Bronchial epithelial cell (primary cell): Measurements from ENCODE around the gene DYNLRB1. TPM values are rescaled to one million over a fixed set of nuclear protein-coding genes. Genes with fewer than 3 reads are reported as not detected.

Experiments used
- DNase-seq: peaks from one replicate; pipeline ENCODE4 v3.0.0-alpha.2; 2010; ENCODE audit warnings: low read depth
- FAIRE-seq: peaks from 2 replicates; lab custom pipeline; 2011; peaks lifted over from hg19 to GRCh38; lab: Jason Lieb, UNC
- H3K27me3 ChIP-seq: 2 replicates; pipeline ENCODE4 v1.5.1; 2011; ENCODE audit warnings: low read length; ENCODE audit not compliant: control insufficient read depth, insufficient read depth
- H3K36me3 ChIP-seq: 2 replicates; pipeline ENCODE4 v1.5.1; 2011; ENCODE audit warnings: low read length; ENCODE audit not compliant: control insufficient read depth, insufficient read depth
- H3K4me3 ChIP-seq: 2 replicates; pipeline ENCODE4 v1.5.1; 2011; ENCODE audit warnings: mild to moderate bottlenecking, low read depth, low read length, control low read depth
- total RNA-seq: library from RNA; depleted of rRNA; stranded (reverse); fragments of >200 nt; gene quantifications from 2 replicates; pipeline ENCODE4 v1.2.1, GENCODE V29; 2014
- TF ChIP-seq, protein P1 (sequence below): IDR thresholded peaks from 2 replicates; pipeline ENCODE4 v1.5.1; 2011; ENCODE audit warnings: mild to moderate bottlenecking, moderate library complexity, low read length, control low read depth, inconsistent platforms; ENCODE audit not compliant: insufficient read depth, severe bottlenecking

The DYNLRB1 gene
- total RNA-seq, 1 donor from 2014 or later = 12.6 TPM

DNA sequence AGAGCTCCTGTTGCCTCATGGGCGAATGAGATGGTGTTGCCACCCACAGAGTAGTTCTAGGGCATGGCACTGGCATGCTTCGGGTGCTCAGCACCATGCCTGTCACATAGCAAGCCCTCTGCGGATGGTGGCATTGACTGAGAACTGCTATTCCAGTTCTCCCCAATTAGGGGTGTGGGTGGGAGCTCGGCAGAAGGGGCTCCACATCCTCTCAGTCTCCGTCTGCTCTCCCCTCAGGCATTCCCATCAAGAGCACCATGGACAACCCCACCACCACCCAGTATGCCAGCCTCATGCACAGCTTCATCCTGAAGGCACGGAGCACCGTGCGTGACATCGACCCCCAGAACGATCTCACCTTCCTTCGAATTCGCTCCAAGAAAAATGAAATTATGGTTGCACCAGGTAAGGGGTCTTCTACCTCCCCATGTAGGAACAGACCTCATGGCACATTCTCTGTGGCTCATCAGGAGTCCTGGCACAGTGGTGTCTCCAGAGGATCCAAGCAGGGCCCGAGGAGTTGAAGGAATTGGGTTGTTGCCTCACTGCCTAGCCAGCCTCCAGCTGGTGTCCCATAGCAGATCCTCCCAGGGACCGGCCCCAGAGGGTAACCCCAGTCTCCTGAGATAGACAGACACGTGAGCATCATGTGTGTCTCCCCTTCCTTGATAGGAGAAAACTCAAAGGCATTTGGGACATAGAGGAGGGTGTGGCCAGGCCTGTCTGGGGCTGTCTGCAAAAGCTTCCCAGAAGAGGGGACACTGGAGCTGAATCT, 18.4 kb downstream of the DYNLRB1 start:
- FAIRE-seq (no peak), DNase-seq (no peak)
- Histone ChIP-seq H3K36me3 (peaks cover 32% of the 10 kb centered on the region), H3K27me3 (no peaks in the 10 kb centered on the region), H3K4me3 (no peak overlapping the region)
- TF ChIP-seq, protein P1, sequence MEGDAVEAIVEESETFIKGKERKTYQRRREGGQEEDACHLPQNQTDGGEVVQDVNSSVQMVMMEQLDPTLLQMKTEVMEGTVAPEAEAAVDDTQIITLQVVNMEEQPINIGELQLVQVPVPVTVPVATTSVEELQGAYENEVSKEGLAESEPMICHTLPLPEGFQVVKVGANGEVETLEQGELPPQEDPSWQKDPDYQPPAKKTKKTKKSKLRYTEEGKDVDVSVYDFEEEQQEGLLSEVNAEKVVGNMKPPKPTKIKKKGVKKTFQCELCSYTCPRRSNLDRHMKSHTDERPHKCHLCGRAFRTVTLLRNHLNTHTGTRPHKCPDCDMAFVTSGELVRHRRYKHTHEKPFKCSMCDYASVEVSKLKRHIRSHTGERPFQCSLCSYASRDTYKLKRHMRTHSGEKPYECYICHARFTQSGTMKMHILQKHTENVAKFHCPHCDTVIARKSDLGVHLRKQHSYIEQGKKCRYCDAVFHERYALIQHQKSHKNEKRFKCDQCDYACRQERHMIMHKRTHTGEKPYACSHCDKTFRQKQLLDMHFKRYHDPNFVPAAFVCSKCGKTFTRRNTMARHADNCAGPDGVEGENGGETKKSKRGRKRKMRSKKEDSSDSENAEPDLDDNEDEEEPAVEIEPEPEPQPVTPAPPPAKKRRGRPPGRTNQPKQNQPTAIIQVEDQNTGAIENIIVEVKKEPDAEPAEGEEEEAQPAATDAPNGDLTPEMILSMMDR = no peak

DNA sequence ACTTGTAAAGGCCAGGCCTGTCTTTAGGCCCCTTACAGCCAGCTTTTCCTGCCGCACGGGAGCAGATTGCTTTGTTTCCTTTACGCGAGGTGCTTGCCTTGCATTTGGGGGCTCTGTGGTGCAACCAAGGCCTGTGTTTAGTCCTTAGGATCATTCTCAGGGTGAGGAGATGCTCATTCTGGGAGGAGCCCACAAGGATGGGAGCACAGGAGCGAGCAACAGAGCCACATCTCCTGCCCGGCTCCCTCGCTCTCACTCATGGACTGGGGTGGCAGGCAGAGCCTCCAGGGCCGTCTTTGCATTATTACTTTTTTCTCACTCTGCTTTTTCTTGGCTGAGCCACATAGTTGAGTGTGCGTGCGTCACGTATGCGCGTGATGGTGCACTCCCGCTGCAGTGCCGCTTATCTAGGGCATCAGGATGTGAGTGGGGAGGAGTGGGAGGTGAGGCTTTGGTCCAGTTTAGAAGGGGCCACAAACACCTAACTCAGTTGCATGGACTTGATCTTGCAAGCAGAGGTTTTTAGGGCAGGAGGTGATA, 19.1 kb downstream of the DYNLRB1 start:
- Histone ChIP-seq H3K27me3 (no peaks in the 10 kb centered on the region), H3K4me3 (no peak overlapping the region), H3K36me3 (peaks cover 31% of the 10 kb centered on the region)
- TF ChIP-seq, protein P1 = no peak
- no peak for FAIRE-seq
- DNase-seq = no peak

DNA sequence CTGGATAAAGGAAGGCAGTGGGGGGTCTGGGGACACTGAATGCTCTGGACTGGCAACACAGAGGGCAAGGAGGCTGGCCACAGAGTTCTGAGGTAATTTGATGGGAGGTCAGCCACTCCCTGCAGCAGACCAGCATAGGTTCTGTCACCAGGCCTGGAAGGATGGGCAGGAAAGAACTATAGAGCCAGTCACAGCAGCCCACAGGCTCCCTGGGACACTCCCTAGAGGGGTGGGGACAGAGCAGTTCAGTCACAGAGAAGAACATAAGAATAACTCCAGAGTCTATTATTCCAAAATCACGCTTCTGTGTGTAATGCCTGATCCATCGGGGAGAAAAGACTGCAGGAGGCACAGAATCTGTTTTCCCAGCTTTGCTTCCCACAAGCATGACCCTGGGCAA, 19.6 kb downstream of the DYNLRB1 start:
- H3K27me3 ChIP-seq = no peaks in the 10 kb centered on the region
- TF ChIP-seq, protein P1 = no peak
- DNase-seq = no peak
- peaks cover 33% of the 10 kb centered on the region for H3K36me3 ChIP-seq
- H3K4me3 ChIP-seq = no peak overlapping the region
- no peak for FAIRE-seq

DNA sequence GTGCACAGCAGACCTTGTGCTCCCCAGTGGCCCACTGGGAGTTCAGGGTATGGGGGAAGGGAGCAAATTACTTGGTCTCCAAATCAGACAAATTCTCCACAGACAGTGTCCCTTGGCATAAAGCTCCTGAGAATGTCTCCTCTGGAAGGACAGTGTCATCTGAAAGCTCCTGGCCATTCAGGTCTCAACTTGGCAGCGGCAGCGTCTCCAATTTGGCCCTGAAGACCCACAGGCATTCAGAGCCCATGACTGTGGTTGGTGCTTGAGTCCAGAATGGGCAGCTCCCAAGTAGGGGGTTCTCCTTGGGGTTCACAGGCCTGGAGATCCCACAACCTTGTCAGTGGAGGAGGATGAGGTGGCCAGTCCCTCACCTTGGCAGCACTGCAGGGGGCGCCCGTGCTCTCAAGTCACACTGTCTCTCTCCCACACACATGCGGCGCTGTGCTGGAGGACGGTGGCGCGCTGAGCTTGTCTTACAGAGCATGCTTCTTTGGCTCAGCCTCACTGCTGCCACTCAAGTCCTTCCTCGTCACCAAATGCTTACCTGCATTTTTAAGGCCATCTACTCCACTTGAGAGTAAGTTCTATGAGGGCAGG, 20.7 kb downstream of the DYNLRB1 start:
- H3K36me3 ChIP-seq = peaks cover 37% of the 10 kb centered on the region
- TF ChIP-seq, protein P1 = peak; percentile 50
- no peaks in the 10 kb centered on the region for H3K27me3 ChIP-seq
- H3K4me3 ChIP-seq = no peak overlapping the region
- DNase-seq (no peak), FAIRE-seq (no peak)

DNA sequence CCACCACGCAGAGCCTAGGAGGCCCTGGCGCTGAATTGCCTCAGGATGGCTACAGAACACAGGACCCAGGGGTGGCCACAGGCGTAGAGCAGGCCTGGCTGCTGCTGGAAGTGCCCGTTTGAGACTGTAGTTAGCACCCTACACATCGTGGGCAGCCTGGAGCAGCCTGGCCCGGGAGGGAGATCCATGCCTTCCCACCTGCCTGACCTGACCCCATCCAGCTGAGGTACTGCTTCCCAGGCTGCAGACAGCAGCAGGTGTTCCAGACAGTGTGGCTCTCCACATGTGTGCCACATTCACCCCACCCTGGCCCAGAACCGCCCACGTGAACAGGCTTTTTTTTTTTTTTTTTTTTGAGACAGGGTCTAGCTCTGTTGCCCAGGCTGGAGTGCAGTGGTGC, 21.4 kb downstream of the DYNLRB1 start:
- no peak for FAIRE-seq
- no peaks in the 10 kb centered on the region for H3K27me3 ChIP-seq
- no peak for DNase-seq
- TF ChIP-seq, protein P1 = no peak
- peaks cover 35% of the 10 kb centered on the region for H3K36me3 ChIP-seq
- H3K4me3 ChIP-seq = no peak overlapping the region
